Mesenteric fat pad (tissue), 1 donor: Measurements from ENCODE around the gene RTL3. TPM values are rescaled to one million over a fixed set of nuclear protein-coding genes. Genes with fewer than 3 reads are reported as not detected.

Experiments
- DNase-seq: peaks from one replicate; pipeline ENCODE4 v3.0.0-alpha.2; 2020; ENCODE audit warnings: low spot score
- total RNA-seq: library from RNA; stranded (reverse); fragmentation: NEBNext Ultra II Directional; extraction: Animal tissue kit (Norgen Biotek cat#: 25700); gene quantifications from one replicate; pipeline ENCODE4 v1.2.1, GENCODE V29; 2021
- donor health status: DM: yes; HTN: yes; CAD: no.

Gene RTL3
- total RNA-seq, 1 donor from 2014 or later: not detected

DNA sequence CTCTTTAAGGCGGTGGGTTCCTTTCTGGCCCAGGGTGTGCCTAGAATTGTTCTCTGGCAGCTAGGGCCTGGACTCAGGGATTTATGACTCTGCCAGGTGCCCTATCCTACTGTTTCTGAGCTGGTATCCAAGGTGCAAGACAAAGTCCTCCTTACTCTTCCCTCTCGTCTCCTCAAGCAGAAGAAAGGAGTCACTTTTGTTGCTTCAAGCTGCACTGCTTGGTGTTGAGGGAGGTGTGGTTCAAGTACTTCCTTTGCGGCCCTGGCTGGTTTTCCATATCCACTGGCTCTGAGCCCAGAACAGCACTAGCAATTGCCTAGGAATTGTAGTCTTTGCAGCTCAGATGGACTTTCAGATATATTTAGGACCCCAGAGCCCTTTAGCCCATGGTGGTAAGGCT lies 39.3 kb downstream of the RTL3 start:
- DNase-seq: no peak

DNA sequence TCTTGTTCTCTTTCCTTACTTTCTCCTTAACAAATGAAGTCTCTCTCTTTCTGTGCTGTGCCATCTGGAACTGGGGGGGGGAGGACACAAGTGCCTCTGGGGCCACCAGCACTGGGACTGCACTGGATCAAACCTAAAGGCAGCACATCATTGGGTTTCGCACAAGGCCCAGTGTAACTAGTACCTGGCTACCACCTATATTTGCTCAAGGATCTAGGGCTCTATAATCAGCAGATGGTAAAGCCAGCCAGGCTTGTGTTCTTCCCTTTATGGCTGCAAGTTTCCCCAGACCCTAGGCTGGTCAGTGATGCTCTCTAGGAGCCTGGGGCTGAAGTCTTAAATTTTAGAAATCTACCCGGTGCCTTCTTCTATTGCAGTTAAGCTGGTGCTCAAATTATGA lies 40.1 kb downstream of the RTL3 start:
- DNase-seq: no peak

DNA sequence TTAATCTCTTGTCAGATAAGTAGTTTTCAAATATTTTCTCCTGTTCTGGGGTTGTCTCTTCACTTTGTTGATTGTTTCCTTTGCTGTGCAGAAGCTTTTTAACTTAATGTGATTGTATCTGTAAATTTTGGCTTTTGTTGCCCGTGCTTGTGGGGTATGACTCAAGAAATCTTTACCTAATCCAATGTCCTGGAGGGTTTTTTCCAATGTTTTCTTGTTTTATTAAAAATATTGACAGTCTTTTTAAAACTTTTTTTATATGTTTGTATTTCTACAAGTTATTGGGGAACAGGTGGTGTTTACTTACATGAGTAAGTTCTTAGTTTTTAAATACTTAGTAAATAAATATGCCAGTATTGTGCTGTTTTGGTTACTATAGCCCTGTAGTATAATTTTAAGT lies 44.9 kb downstream of the RTL3 start:
- DNase-seq: no peak

Other genes with a start within 250 kb of the RTL3 start
- 0.26 TPM for gene LPAR4, start 88.4 kb upstream of the RTL3 start, total RNA-seq